ENCODE data around the gene ACTRT2.

The ACTRT2 gene

GRCh38 chr1:3021233-3021671, at the start of gene ACTRT2:
Gene ACTRT2 (plus strand): TSS chr1:3021467. CDS start chr1:3021687, 220 bp downstream.
- no peak for DNase-seq

- no peak for DNase-seq
These were observed 49.7 kb upstream of the ACTRT2 start for GRCh38 chr1:2971609-2972008.

- no peak for DNase-seq
These were observed 49.0 kb upstream of the ACTRT2 start for GRCh38 chr1:2972011-2972878.

- no peak for DNase-seq
These were observed 48.2 kb upstream of the ACTRT2 start for GRCh38 chr1:2972879-2973575.

- DNase-seq = no peak
These were observed 47.4 kb upstream of the ACTRT2 start for GRCh38 chr1:2973601-2974593.

GRCh38 chr1:2974701-2975301, 46.5 kb upstream of the ACTRT2 start:
- DNase-seq = no peak

GRCh38 chr1:2975466-2976179, 45.6 kb upstream of the ACTRT2 start:
- DNase-seq = no peak

GRCh38 chr1:2976180-2976562, 45.1 kb upstream of the ACTRT2 start:
- no peak for DNase-seq

- DNase-seq = no peak
These were observed 43.2 kb upstream of the ACTRT2 start for GRCh38 chr1:2977886-2978611.

GRCh38 chr1:2978691-2979190, 42.5 kb upstream of the ACTRT2 start:
- DNase-seq = no peak

- DNase-seq = no peak
These were observed 41.8 kb upstream of the ACTRT2 start for GRCh38 chr1:2979191-2980072.

GRCh38 chr1:2980073-2980791, 41.0 kb upstream of the ACTRT2 start:
- no peak for DNase-seq

- DNase-seq = no peak
These were observed 40.4 kb upstream of the ACTRT2 start for GRCh38 chr1:2980849-2981248.

GRCh38 chr1:2981388-2981787, 39.9 kb upstream of the ACTRT2 start:
- DNase-seq = no peak

- DNase-seq = no peak
These were observed 39.2 kb upstream of the ACTRT2 start for GRCh38 chr1:2981981-2982614.

- no peak for DNase-seq
These were observed 38.5 kb upstream of the ACTRT2 start for GRCh38 chr1:2982615-2983318.

GRCh38 chr1:2983319-2983705, 38.0 kb upstream of the ACTRT2 start:
- no peak for DNase-seq

All from inflammatory macrophage treated with lipopolysaccharide for 4 hours (primary cell).